ENCODE measurements around the gene DOCK1. TPM values are rescaled to one million over a fixed set of nuclear protein-coding genes. Genes with fewer than 3 reads are reported as not detected.

The DOCK1 gene
- 16.8 TPM for total RNA-seq
- long read RNA-seq, full-length matches to known transcripts, result 2 of 12 reads
- long read RNA-seq, partial matches to known transcripts, result 5 of 12 reads
- long read RNA-seq, other reads (novel, unspliced or antisense), result 5 of 12 reads

- Histone ChIP-seq H3K36me3 (no peaks in the 10 kb centered on the region), H3K27ac (replicated peaks) (peak within 1 kb of the TSS; percentile 88), H3K4me3 (peak within 1 kb of the TSS; percentile 89), H3K9me3 (replicated peaks) (no peaks in the 10 kb centered on the region), H3K4me1 (peaks cover 49% of the 10 kb centered on the region), H3K27me3 (ENCODE audit: low read depth) (no peaks in the 10 kb centered on the region)
- no peak for TF ChIP-seq CTCF (IDR thresholded peaks at IDR 0.05; ENCODE audit: borderline replicate concordance)
- intact Hi-C loops (cut with micrococcal nuclease), result no loop called here
- DNase-seq, result peak; percentile 72
These were observed at the start of gene DOCK1 for GRCh38 chr10:126904818-126905701. DOCK1 (plus strand) TSS chr10:126905428; CDS start chr10:126905518, 90 bp downstream.

- peaks cover 17% of the 10 kb centered on the region for H3K27me3 ChIP-seq (ENCODE audit: low read depth)
- H3K9me3 ChIP-seq (replicated peaks), result peaks cover 17% of the 10 kb centered on the region
- peak; percentile 19 for TF ChIP-seq CTCF (IDR thresholded peaks at IDR 0.05; ENCODE audit: borderline replicate concordance)
- no peak overlapping the region for H3K4me3 ChIP-seq
- H3K27ac ChIP-seq (replicated peaks), result no peak overlapping the region
- H3K36me3 ChIP-seq, result no peaks in the 10 kb centered on the region
- H3K4me1 ChIP-seq, result no peaks in the 10 kb centered on the region
- intact Hi-C loops (cut with micrococcal nuclease), result no loop called here
- DNase-seq, result no peak
These were observed 47.9 kb upstream of the DOCK1 start for GRCh38 chr10:126857178-126857806.

- no peak for TF ChIP-seq CTCF (IDR thresholded peaks at IDR 0.05; ENCODE audit: borderline replicate concordance)
- intact Hi-C loops (cut with micrococcal nuclease), result no loop called here
- H3K4me3 ChIP-seq, result no peak overlapping the region
- H3K27me3 ChIP-seq (ENCODE audit: low read depth), result peaks cover 16% of the 10 kb centered on the region
- no peak for DNase-seq
- peaks cover 4% of the 10 kb centered on the region for H3K9me3 ChIP-seq (replicated peaks)
- H3K27ac ChIP-seq (replicated peaks), result no peak overlapping the region
- no peaks in the 10 kb centered on the region for H3K36me3 ChIP-seq
- H3K4me1 ChIP-seq, result no peaks in the 10 kb centered on the region
These were observed 37.5 kb upstream of the DOCK1 start for GRCh38 chr10:126867567-126868365.

- Histone ChIP-seq H3K27me3 (ENCODE audit: low read depth) (peaks cover 16% of the 10 kb centered on the region), H3K9me3 (replicated peaks) (no peaks in the 10 kb centered on the region), H3K4me3 (no peak overlapping the region), H3K27ac (replicated peaks) (no peak overlapping the region), H3K4me1 (no peaks in the 10 kb centered on the region), H3K36me3 (no peaks in the 10 kb centered on the region)
- intact Hi-C loops (cut with micrococcal nuclease), result no loop called here
- no peak for TF ChIP-seq CTCF (IDR thresholded peaks at IDR 0.05; ENCODE audit: borderline replicate concordance)
- no peak for DNase-seq
These were observed 36.9 kb upstream of the DOCK1 start for GRCh38 chr10:126868371-126868770.

GRCh38 chr10:126872135-126872534, 33.1 kb upstream of the DOCK1 start:
- intact Hi-C loops (cut with micrococcal nuclease), result no loop called here
- Histone ChIP-seq H3K9me3 (replicated peaks) (no peaks in the 10 kb centered on the region), H3K36me3 (no peaks in the 10 kb centered on the region), H3K4me3 (no peak overlapping the region), H3K4me1 (no peaks in the 10 kb centered on the region), H3K27me3 (ENCODE audit: low read depth) (peaks cover 51% of the 10 kb centered on the region), H3K27ac (replicated peaks) (no peak overlapping the region)
- DNase-seq, result no peak
- TF ChIP-seq CTCF (IDR thresholded peaks at IDR 0.05; ENCODE audit: borderline replicate concordance), result no peak

All from left ventricle myocardium inferior (tissue), 1 donor.